Measurements from ENCODE around the gene GRK3. TPM values are rescaled to one million over a fixed set of nuclear protein-coding genes. Genes with fewer than 3 reads are reported as not detected.
A peak's percentile ranks its signal among the peaks of the same experiment; 100 is the strongest.

GRK3 gene
- total RNA-seq, 1 donor from 2014 or later = 19.4 TPM

- Mint-ChIP-seq H3K9me3 (peaks cover 3% of the 10 kb centered on the region), H3K4me1 (peaks cover 28% of the 10 kb centered on the region), H3K27ac (ENCODE audit: unreplicated experiment) (peak overlapping the region; percentile 25), H3K27me3 (ENCODE audit: low read depth) (no peaks in the 10 kb centered on the region), H3K36me3 (ENCODE audit: low read depth) (peaks cover 3% of the 10 kb centered on the region), H3K4me3 (no peak overlapping the region)
- TF ChIP-seq CTCF (conservative IDR thresholded peaks at IDR 0.05) = no peak
- no peak for DNase-seq (ENCODE audit: low read depth, low spot score)
Measured at GRCh38 chr22:25542720-25543402, 21.6 kb upstream of the GRK3 start.

- Mint-ChIP-seq H3K9me3 (peaks cover 3% of the 10 kb centered on the region), H3K4me1 (peaks cover 28% of the 10 kb centered on the region), H3K36me3 (ENCODE audit: low read depth) (peaks cover 3% of the 10 kb centered on the region), H3K27me3 (ENCODE audit: low read depth) (no peaks in the 10 kb centered on the region), H3K27ac (ENCODE audit: unreplicated experiment) (no peak overlapping the region), H3K4me3 (no peak overlapping the region)
- no peak for TF ChIP-seq CTCF (conservative IDR thresholded peaks at IDR 0.05)
- DNase-seq (ENCODE audit: low read depth, low spot score) = no peak
Measured at GRCh38 chr22:25545146-25545545, 19.3 kb upstream of the GRK3 start.

DNA sequence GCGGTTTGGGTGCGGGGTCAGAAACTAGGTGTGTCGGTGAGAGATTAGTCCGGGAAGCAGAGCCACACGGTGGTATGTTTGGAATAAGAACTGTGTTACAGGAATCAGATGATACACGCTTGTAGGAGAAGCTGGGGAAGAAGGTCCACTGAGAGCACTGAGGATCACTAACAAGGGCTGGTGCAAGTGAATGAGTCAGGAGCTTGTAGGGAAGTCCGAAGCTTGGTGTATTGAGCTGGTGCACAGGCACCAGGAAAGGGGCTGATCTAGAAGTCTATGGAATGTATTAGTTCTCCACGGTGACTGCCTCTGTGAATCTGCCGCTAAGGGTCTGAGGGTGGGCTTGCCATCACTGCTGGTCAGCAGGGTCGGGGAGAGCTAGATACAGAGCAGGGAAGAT is 18.8 kb upstream of the GRK3 start:
- Mint-ChIP-seq H3K4me3 (no peak overlapping the region), H3K27ac (ENCODE audit: unreplicated experiment) (no peak overlapping the region), H3K27me3 (ENCODE audit: low read depth) (no peaks in the 10 kb centered on the region), H3K4me1 (peaks cover 28% of the 10 kb centered on the region), H3K9me3 (peaks cover 3% of the 10 kb centered on the region), H3K36me3 (ENCODE audit: low read depth) (peaks cover 3% of the 10 kb centered on the region)
- no peak for DNase-seq (ENCODE audit: low read depth, low spot score)
- TF ChIP-seq CTCF (conservative IDR thresholded peaks at IDR 0.05) = no peak

- peaks cover 28% of the 10 kb centered on the region for H3K4me1 Mint-ChIP-seq
- peaks cover 2% of the 10 kb centered on the region for H3K9me3 Mint-ChIP-seq
- no peak overlapping the region for H3K27ac Mint-ChIP-seq (ENCODE audit: unreplicated experiment)
Measured at GRCh38 chr22:25546242-25546641, 18.2 kb upstream of the GRK3 start.

DNA sequence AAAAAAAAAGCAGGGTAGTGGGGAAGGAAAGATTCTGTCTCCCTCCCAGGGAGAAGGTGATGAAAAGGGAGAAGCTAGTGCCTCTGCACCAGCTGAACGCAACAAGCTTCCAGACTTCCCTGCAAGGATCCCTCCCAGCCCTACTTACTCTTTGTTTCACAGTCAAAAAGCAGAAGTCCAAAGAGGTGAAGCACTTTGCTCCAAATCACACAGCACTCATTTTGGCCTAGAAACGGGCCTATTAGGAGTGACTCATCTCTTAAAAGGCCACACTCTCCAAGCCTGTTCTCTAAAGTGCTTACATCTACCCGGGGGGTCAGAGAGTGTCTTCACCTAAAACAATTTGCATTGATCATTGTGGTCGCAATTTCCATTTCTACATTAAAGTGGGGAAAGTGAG is 17.7 kb upstream of the GRK3 start:
- Mint-ChIP-seq H3K4me3 (no peak overlapping the region), H3K9me3 (no peaks in the 10 kb centered on the region), H3K27me3 (ENCODE audit: low read depth) (no peaks in the 10 kb centered on the region), H3K27ac (ENCODE audit: unreplicated experiment) (no peak overlapping the region), H3K36me3 (ENCODE audit: low read depth) (peaks cover 3% of the 10 kb centered on the region), H3K4me1 (peaks cover 28% of the 10 kb centered on the region)
- DNase-seq (ENCODE audit: low read depth, low spot score) = no peak
- no peak for TF ChIP-seq CTCF (conservative IDR thresholded peaks at IDR 0.05)

More at GRCh38 chr22:25546242-25546641, 18.2 kb upstream of the GRK3 start:
- Mint-ChIP-seq H3K36me3 (ENCODE audit: low read depth) (peaks cover 3% of the 10 kb centered on the region), H3K27me3 (ENCODE audit: low read depth) (no peaks in the 10 kb centered on the region), H3K4me3 (no peak overlapping the region)
- TF ChIP-seq CTCF (conservative IDR thresholded peaks at IDR 0.05) = no peak
- DNase-seq (ENCODE audit: low read depth, low spot score) = no peak

All from neural crest cell (in vitro differentiated cells).